Activated T-cell treated with anti-CD3 and anti-CD28 coated beads, Interleukin-2, amount 50 U/mL, for 4 hours (primary cell): ENCODE results near the gene CDK11B. TPM values are rescaled to one million over a fixed set of nuclear protein-coding genes. Genes with fewer than 3 reads are reported as not detected.

ENCODE experiments used
- total RNA-seq, 3 donors: library from RNA; stranded (reverse); gene quantifications; one replicate each; pipeline ENCODE4 v1.2.1, GENCODE V29; 2021

Gene CDK11B
- total RNA-seq, 3 donors from 2014 or later, result 39.2 to 45.9 (median 43.0) TPM

Other genes starting within 250 kb of the CDK11B start
- under 1 TPM in 1 of 3 donors, not detected in 2; 0.15 TPM for gene ANKRD65, start 237.7 kb downstream of the CDK11B start, total RNA-seq
- under 1 TPM; 0.18 to 0.58 (median 0.19) TPM for gene VWA1, start 223.3 kb downstream of the CDK11B start, total RNA-seq
- 1 to 10 TPM in 1 of 3 donors, under 1 TPM in 2; 0.33 to 1.1 (median 0.74) TPM for gene ATAD3C, start 209.3 kb downstream of the CDK11B start, total RNA-seq
- 100 to 1,000 TPM; 193 to 208 (median 194) TPM for gene ATAD3B, start 187.2 kb downstream of the CDK11B start, total RNA-seq
- 100 to 1,000 TPM; 151 to 180 (median 154) TPM for gene ATAD3A, start 146.8 kb downstream of the CDK11B start, total RNA-seq
- under 1 TPM in 2 of 3 donors, not detected in 1; 0.46 to 0.63 TPM for gene TMEM240, start 118.4 kb downstream of the CDK11B start, total RNA-seq
- 100 to 1,000 TPM; 142 to 170 (median 148) TPM for gene SSU72, start 84.1 kb downstream of the CDK11B start, total RNA-seq
- gene FNDC10, start 58.9 kb downstream of the CDK11B start, total RNA-seq, result 1 to 10 TPM; 3.0 to 4.8 (median 3.8) TPM
- 10 to 100 TPM; 37.4 to 40.3 (median 37.7) TPM for gene MIB2, start 43.5 kb downstream of the CDK11B start, total RNA-seq
- 1 to 10 TPM in 2 of 3 donors, under 1 TPM in 1; 0.98 to 1.3 (median 1.0) TPM for gene MMP23B, start 26.8 kb downstream of the CDK11B start, total RNA-seq
- 10 to 100 TPM; 14.8 to 27.2 (median 20.2) TPM for gene SLC35E2B, start 33.8 kb upstream of the CDK11B start, total RNA-seq
- 100 to 1,000 TPM in 2 of 3 donors, 10 to 100 TPM in 1; 90.1 to 143 (median 126) TPM for gene CDK11A, start 65.4 kb upstream of the CDK11B start, total RNA-seq
- 100 to 1,000 TPM in 2 of 3 donors, 10 to 100 TPM in 1; 98.7 to 108 (median 106) TPM for gene NADK, start 119.5 kb upstream of the CDK11B start, total RNA-seq
- gene GNB1, start 232.1 kb upstream of the CDK11B start, total RNA-seq, result 100 to 1,000 TPM; 354 to 395 (median 387) TPM